Cardiac septum (tissue), 1 donor: ENCODE measurements around the gene HRCT1. TPM values are rescaled to one million over a fixed set of nuclear protein-coding genes. Genes with fewer than 3 reads are reported as not detected.

ENCODE experiments used
- DNase-seq: peaks from one replicate; pipeline ENCODE4 v3.0.0-alpha.2; 2020; ENCODE audit warnings: low spot score
- intact Hi-C: fragments of 100-400 bp; cut with DNase I; formaldehyde crosslinking; loops from one replicate; pipeline ENCODE4 v1.14.0; 2022
- total RNA-seq: library from RNA; stranded (reverse); fragmentation: NEBNext Ultra II Directional; extraction: Animal tissue kit (Norgen Biotek cat#: 25700); gene quantifications from one replicate; pipeline ENCODE4 v1.2.1, GENCODE V29; 2021
- donor health status: DM: no; HTN: no; CAD: no.

HRCT1 gene
- total RNA-seq, 1 donor from 2014 or later = 1.5 TPM

- DNase-seq = no peak
- intact Hi-C loops = no loop called here
Observed at GRCh38 chr9:35935755-35936509, 29.9 kb downstream of the HRCT1 start.

DNA sequence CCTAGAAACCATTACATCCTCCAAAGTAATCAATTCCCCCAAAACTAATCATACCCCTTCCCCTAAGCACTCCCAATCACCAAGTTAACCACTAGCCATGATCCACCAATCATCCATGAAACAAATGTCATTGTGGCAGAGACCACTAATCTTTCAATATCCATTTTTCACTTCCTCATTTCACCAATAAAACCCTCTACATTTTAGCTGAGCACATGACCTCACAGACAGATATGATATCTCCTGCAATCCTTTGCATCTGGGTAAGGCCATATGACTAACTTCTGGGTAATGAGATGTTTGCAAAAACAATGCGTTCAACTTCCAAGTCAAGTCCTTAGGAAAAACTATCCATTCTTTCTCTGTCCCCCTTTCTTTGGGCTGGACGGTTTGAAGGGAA is 31.2 kb downstream of the HRCT1 start:
- intact Hi-C loops = no loop called here

GRCh38 chr9:35938474-35939356 is 32.7 kb downstream of the HRCT1 start:
- intact Hi-C loops = no loop called here
- DNase-seq = no peak

More for the DNA sequence above, 31.2 kb downstream of the HRCT1 start:
- no peak for DNase-seq

DNA sequence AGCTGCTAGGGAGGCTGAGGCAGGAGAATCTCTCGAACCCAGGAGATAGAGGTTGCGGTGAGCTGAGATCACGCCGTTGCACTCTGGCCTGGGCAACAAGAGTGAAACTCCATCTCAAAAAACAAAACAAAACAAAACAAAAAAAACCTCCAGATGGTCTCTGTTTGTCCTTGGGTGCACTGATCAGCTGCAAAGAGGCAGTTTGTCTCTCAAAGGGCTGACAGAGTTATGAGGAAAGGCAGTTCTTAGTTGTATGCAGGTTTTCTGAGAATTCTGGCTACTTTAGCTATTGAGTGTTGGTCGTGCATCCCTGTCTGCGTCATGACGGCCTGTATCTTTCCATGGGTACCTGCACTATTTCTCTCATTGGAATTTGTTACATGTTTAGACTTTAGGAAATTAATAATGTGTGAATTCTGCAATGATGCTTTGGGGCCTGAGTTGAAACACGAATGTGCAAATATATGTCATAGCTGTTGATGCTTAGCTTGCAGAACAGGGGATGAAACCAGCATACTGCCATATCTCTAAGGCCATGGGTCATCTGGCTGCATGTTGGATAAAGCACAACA is 33.8 kb downstream of the HRCT1 start:
- intact Hi-C loops = no loop called here

GRCh38 chr9:35940458-35941407 is 34.7 kb downstream of the HRCT1 start:
- intact Hi-C loops = no loop called here

More for the DNA sequence above, 33.8 kb downstream of the HRCT1 start:
- DNase-seq = no peak

GRCh38 chr9:35942286-35942685 is 36.3 kb downstream of the HRCT1 start:
- intact Hi-C loops = no loop called here

More at GRCh38 chr9:35940458-35941407, 34.7 kb downstream of the HRCT1 start:
- DNase-seq = no peak

GRCh38 chr9:35944173-35944572 is 38.2 kb downstream of the HRCT1 start:
- intact Hi-C loops = no loop called here
- no peak for DNase-seq

More at GRCh38 chr9:35942286-35942685, 36.3 kb downstream of the HRCT1 start:
- DNase-seq = no peak

DNA sequence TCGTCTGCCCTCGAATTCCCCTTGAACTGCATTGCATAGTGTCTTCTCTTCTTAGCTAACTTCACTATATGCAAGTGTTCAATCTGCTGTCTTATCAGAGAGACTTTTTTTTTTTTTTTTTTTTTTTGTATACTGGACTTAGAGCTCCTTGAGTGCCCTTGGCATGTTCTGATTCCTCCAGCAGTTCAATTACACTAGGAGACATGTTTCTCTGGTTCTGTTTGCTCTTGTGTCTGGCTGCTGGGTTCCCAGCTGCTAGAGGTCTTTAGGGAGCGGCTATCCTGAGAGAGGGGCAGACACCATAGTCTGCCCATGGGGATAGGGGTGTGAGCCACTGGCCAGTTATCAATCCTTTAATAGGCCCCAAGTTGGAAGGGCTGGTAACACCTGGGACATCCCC is 38.8 kb downstream of the HRCT1 start:
- intact Hi-C loops = no loop called here
- DNase-seq = no peak

GRCh38 chr9:35945341-35946018 is 39.5 kb downstream of the HRCT1 start:
- intact Hi-C loops = loop anchor here (1.0 kb wide), 1 partner anchor 40 kb away; no protein-coding TSS in a partner anchor
- no peak for DNase-seq

DNA sequence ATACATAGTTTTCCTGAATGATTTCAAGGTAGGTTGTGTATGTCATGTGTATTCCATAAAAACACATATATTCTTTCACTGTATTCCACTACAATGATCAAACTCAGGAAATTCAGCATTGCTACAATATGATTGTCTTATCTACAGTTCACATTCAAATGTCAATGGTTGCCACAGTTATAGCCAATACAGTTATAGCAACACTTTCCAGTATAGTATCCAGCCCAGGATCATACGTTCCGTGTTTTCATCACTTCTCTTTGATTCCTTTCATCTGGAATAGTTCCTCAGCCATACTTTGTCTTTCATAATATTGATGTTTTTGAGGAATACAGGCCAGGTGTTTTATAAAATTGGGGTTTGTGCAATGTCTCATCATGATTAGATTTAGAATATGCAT is 42.4 kb downstream of the HRCT1 start:
- intact Hi-C loops = no loop called here

GRCh38 chr9:35948901-35949318 is 42.9 kb downstream of the HRCT1 start:
- intact Hi-C loops = no loop called here
- no peak for DNase-seq

More for the DNA sequence above, 42.4 kb downstream of the HRCT1 start:
- DNase-seq = no peak

GRCh38 chr9:35951736-35952135 is 45.7 kb downstream of the HRCT1 start:
- intact Hi-C loops = loop anchor here (10.0 kb wide), 1 partner anchor 213 kb away; the partner anchor contains the start of gene CCIN
- DNase-seq = no peak

- intact Hi-C loops = loop anchor here (10.0 kb wide), 1 partner anchor 212 kb away; the partner anchor contains the start of gene CCIN
- DNase-seq = no peak
Observed at GRCh38 chr9:35952526-35953191, 46.7 kb downstream of the HRCT1 start.

DNA sequence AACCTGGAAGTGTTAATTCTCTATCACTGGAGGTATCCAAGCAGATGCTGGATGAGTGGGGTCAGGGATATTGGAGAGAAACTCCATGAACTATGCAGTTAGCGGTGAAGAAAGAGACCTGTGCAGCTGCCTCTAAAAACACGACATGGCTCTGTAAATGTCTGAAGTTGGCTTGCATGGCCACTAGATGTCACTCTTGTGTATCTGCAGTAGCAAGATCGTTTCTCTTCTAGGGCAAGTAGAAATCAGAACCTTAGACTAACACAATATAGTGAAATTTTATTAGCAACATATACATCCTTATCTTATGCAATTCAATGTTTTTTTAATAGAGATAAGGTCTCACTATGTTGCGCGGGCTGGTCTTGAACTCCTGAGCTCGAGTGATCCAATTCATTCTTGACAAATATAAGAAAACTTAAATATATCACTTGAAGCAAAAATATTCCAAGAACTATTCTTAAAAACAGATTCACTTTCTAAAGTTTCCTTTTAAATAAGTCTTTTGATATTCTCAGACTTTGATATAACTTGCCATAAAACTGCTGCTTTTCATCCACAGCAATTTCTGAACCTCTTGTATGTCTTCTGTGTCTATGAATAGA is 49.0 kb downstream of the HRCT1 start:
- no peak for DNase-seq
- intact Hi-C loops = loop anchor here (10.0 kb wide), 1 partner anchor 210 kb away; the partner anchor contains the start of gene CCIN

- intact Hi-C loops = loop anchor here (10.0 kb wide), 1 partner anchor 208 kb away; the partner anchor contains the start of gene CCIN
- DNase-seq = no peak
Observed at GRCh38 chr9:35956651-35957050, 50.6 kb downstream of the HRCT1 start.
